HG02884 (cell line): ENCODE results near the gene MIDN.

Source experiments
- ATAC-seq: cut with Tn5 transposase; IDR thresholded peaks from one replicate; pipeline ENCODE4 v1.9.1; 2021; ENCODE audit warnings: mild to moderate bottlenecking, moderate library complexity; ENCODE audit not compliant: unreplicated experiment

Gene MIDN

DNA sequence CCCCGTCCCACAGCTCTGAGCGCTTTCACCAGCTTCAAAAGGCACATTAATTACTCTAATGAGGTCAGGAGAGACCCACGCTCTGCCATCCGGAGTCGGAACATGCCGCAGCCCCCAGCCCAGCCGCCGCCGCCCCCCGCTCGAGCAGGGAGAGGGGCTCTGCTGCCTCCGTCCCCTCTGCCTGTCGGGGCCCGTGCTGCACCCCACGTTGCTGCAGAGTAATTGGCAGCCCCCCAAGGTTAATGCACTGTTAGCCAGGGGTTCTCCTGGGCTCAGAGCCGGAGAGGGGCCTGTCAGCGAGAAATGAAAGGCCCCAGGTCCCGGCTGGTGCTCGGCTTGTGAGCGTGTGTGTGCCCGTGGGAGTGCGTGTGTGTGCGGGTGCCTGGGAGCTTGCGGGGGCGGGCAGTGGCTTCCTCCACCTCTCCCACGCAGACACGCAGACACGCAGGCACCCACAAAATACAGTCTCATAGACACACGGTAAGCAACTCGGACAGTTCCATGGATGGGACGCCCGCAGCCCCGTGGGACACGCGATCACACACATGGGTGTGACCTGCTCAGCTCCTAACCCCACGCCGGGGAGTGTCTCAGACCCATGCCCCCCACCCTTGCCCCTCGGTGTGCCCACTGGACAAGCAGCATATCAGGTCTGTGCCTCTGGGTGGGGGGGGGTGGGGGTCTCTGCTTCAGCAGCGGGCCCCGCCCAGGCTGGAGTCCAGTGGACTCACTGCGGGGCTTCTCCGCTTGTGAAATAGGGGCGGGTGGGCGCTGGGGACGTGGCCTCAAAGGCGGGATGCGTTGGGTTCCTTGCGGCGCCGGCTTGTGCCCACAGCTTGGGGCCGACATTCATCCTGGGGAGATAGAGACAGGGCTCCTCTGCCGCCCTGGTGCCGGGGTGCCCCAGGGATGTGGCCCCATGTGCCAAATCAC, 32.5 kb downstream of the MIDN start:
- ATAC-seq = no peak

DNA sequence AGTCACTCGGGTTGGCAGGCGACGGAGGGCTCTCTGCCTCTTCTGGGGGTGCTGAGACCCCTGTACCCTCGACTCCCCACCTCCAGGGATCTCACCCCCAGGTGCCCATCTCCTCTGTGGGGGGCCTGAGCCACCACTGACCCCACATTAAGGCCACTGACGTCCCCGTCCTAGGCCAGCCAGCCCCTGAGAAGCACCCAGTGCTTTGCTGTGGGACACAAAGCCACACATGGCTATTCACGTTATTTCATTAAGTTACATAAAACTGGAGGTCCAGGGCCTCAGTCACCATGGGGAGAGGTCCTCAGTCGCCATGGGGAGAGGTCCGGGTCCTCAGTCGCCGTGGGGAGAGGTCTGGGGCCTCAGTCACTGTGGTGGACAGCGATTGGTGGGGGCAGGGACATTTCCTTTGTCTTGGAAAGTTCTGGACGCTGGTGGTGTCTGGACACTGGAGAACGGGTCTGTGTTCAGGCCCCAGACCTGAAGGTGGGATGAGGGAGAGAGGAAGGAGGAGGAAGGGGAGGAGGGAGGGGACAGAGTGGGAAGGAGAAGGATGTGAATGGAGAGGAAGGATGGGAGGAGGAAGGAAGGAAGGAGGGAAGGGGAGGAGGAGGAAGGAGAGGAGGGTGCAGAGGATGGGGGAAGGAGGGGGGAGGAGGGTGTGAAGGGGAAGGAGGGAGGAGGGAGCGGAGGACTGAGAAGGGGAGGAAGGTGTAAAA, 33.3 kb downstream of the MIDN start:
- ATAC-seq = no peak

DNA sequence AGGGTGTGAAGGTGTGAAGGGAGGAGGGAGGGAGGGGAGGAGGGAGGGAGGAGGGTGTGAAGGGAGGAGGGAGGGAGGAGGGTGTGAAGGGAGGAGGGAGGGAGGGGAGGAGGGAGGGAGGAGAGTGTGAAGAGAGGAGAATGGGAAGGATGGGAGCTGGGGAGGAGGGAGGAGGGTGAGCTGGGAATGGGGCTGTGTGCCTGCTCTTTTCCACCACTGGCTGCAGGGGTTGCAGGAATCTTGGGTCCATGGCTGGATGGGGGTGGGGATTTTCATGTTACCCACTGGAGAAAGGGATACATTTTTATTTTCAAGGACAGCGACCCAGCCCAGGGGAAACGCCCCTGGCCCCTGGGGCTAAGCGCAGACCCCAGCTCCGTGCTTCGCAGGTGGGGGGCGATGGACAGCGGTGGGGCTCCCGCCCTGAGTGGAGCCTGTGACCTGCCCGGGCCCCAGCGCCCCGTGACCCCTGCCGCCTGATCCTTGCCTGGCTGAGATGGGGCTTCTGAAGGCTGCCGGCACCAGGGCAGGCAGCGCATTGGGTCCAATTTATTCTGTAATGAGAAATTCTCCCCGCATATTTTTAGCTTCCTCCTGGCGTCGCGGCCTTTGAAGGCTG, 34.3 kb downstream of the MIDN start:
- no peak for ATAC-seq

DNA sequence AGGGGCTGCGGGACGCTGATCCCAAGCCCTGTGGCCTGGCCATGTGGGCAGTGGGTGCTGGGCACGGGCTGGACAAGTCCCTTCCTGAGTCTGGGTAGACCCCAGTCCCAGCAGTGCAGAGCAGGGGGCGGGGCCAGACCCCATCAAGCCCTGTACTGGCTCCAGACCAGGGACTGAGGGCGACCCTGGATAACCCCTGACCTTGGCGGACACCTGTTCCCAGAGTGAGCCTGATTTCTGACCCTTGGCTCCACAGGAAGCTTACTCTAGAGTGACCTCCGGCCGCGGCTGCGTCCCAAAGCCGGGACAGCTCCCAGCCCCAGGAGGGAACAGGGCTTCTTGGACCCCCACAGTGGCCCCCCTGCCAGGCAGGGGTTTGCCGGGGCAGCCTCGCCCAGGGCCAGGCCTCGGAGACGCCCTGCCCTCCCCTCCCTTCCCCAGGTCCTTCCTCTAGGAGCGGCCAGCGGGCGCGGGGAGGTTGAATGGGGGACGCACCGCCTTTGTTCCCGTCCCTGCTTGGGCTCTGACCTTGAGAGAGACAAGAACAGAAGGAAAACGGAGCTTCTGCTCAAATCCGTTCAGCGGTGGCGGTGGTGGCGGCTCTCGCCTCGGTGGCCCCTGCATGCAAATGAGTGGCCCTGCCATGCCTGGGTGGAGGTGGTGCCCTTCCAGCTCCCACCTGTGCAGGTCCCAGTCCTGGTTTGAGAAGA, 35.0 kb downstream of the MIDN start:
- ATAC-seq = no peak

DNA sequence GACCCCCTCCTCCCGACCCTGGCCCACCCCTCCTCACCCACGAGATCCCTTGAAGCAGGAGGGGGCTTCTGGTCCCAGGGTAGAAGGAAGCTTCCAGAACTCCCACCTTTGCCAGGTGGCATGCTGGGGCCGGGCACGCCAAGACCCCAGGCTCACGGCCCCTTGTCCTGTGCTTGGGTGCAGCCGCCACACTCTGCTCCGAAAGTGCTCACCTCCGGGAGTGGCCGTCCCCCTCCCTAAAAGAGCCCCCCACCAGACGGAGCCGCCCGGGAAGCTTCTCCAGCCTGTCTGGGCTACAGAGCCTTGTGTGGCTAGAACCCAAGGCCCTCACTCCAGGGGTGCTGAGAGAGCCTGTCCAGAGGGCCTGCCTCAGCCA, 35.5 kb downstream of the MIDN start:
- no peak for ATAC-seq

DNA sequence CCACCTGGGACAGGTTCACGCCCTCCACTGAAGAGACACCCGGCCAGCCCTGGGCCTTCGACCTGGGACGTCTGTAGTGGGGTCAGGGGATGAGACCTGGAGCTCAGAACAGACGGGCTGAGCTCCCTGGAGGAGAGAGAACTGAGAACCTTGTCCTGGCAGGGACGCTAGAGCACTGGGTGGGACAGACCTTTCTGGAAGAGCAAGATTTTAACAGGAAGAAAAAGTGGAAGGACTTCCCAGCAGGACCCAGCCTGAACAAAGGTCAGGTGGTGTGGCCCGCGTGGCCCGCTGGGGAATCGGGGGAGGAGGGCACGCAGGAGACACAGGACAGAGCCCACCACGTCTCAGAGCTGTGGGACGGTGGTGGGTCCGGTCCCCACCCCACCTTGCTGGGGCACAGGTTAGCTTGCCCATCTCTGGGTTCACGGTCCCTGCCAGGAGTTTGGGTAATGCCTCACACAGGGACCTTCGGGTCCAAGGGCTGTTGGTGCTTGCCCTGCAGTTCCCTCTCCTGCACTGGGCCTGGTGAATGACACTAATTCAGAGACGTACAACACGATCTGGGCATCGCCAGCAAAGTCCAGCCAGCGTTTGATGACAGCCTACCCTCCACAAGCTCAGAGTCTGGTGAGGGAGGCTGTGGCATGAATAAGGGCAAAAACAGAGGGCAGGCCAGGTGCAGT, 36.1 kb downstream of the MIDN start:
- ATAC-seq = no peak

DNA sequence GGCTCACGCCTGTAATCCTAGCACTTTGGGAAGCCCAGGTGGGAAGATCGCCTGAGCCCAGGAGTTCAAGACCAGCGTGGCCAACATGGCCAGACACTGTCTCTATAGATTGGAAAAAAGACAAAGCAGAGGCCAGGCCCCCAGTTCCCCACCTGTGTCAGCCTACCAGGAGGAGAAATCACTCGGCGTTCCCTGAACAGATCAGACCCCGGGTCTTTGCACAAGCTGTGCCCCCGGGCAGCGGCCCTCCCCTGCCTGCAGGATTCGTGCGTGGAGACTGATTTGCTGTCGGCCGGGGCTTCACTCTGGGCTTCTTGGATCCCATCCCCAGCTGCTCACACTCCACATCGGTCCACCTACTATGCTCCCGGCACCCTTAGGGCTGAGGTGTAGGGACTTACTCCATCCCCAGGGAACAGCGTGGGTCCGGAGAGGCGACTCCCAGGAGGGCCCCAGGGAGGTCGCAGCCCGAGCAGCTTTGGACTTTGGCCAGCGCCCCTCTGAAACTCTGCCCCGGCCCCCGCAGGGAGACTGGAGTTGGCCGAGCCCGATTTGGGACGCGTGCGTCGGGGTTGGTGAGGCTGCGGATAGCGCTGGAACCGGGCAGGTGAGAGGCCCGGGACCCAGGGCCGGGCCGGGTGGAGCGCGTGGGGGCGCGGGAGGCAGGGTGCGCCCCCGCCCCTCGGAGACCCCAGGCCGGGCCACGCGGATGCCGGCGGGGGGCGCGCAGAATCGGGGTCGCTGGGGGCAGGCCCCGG, 36.8 kb downstream of the MIDN start:
- no peak for ATAC-seq

DNA sequence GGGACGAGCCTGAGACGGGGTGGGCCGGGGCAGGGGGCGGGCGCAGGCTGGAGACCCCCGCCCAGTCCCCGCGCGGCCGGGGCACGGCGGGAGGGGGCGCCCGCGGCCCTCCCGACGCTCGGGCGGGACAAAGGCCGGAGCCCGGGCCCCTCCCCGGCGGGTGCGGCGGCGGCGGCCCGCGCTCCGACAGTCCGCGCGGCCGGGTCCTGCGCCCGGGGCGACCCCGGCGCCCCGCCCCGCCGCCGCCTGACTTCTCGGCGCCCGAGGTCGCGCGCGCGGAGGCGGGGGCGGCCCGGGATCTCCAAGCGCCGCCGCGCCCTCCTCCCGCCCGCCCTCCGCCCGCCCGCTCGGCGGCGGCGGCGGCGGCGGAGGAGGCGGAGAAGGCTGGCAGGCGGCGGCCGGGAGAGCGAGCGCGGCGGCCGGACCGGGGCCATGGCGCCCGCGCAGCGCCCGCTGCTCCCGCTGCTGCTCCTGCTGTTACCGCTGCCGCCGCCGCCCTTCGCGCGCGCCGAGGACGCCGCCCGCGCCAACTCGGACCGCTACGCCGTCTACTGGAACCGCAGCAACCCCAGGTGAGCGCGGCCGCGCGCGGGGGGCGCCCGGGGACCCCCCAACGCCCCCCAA, 37.5 kb downstream of the MIDN start, which contains the start of gene EFNA2:
Gene EFNA2, plus strand, starts transcription at position 137 of the 624 bp plus-strand sequence. Its CDS starts 296 bp downstream, at position 433.
- ATAC-seq = no peak

DNA sequence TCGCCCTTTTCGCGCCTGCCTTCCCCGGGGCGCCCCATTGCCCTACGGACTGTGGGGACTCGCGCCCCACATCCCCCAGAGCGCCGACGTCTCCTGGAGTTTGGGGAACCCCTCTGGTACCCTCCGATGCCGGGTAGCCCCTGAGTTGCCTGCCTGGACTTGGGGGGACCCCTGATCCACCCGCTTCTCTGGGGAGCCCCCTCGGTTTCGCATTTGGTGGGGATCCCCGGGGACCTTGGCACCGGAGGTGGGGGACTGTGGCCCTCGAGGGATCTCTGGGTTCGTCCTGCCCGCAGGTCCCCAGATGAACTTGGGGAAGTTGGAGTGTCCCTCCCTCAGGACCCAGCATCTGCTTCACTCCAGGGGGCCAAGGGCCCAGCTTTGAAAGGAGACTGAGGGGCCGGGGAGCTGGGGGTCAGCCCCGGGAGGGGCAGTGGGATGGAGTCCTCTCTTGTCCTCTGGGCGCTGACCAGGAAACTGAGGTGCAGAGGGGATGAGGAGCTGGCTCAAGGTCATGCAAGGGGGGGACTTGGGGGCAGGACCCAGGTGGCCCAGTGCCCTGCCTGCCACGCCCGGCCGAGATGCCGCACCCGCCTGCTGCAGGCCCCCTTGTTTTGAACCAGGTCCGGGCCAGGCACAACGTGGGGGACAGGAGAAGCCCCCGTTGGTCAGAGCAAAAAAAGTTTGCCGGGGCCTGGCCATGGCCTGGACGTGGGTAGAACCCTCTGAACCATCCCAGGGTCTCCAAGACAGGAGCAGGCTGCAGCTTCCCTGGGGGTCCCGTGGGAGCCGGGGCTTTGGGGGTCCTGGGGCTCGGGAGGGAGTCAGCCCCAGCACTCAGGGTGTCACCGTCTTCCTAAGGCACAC, 38.3 kb downstream of the MIDN start:
- ATAC-seq = no peak

DNA sequence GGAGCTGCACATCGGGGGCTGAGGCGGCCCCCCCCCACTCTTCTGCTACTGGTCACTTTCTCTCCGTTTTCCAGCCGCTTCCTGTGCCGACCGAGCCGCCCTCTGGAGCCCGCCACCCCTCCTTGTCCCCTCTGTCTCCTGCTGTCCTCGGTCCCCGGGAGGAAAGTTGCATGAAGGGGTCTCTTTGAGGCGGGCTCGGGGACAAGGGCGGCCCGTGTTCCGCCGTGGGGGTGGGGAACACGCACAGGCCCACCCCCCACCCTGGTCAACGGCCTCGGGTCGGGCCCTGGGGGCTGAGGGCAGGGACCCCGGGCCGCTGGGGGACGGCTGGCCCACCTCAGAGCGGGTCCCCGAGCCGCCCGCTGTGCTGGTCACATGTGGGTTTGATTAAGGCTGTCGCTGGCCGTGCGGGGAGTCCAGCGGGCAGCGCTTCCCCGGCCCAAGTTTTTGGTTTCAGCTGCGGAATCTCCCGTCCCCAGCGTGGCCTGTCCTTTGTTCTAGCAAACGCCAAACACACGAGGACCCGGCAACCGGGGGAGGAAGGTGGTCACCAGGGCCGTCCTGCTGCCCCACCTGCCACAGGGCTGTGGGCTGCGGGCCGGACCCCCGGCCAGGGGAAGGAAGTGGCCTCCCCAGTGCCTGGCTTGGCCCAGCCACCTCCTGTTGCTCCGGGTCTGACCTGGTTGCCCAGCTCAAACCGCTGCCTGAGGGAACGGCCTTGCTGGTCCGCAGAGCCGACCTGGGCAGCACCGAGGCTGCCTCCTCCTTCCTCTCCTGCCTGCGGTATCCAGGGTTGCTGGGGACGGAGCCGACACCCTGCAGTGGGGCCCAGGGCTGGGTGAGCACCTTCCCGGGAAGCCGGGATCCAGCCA, 39.2 kb downstream of the MIDN start:
- ATAC-seq = no peak

DNA sequence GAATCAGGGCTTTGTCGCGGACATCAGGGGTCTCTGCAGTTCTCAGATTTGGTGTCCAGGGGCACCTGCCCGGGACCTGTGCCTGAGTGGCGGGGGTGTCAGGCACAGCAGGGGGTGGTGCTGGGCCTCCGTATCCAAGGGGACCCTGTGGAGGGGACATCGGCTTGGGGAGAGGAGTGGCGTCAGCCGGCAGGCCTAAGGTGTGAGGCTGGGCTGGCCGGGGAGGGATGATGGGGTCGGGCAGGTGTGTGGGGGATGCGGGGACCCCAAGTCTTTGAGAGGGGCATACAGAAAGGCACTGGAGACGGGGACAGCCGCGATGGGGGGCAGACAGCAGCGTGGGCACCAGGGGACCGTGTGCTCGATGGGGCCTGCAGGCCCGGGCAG, 39.8 kb downstream of the MIDN start:
- ATAC-seq = no peak

DNA sequence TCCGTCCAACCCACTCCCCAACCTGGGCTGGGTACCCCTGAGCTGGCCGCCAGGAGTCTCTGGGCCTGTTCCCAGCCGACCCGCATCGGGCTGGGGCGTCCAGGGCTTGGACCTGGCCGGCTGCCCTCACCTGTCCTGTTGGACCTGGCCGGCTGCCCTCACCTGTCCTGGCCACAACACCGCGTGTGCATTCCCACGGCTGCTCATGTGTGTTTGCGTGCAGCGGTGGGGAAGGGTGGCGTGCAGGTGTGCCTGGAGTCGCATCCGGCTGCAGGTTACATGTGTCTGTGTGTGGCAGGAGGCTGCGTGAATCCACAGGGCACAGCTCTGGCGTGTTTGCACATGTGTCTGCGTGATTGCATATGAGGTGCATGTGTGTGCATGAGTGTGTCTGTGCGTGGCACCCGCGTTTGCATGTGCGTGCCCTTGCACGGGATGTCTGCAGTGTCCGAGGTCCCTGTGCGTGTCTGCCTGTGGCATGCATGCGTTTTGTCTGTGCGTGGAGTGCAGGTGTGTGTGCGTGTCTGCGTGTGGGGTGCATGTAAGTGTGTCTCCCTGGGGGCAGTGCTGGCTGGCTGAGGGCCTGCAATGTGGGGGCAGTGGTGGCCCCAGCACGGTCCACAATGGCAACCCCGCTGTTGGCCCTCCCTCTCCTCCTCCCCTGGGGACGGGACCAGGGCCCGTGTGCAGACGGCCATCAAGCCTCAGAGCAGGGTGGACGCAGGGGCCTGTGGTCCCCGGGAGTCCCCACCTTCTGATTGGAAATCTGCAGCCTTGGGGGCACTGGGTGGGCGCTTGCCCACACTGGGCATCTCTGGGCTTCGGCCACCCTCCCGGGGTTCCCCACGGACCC, 40.7 kb downstream of the MIDN start:
- no peak for ATAC-seq

DNA sequence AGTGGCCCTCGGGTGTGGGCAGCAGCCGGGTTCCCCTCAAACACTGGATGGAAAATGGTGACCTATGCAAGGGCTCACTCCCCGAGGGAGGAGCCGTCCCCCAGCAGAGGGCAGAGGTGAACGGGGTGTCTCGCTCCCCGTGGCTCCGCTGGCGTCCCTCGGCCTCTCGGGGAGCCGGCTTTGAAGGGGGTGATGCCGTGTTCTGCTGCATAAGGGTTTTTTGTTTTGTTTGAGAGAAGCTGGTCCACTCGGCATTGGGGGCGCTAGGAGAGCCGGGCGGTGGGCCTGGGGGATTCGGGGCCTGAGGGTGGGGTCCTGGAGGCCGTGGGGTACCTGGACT, 41.3 kb downstream of the MIDN start:
- ATAC-seq = no peak

DNA sequence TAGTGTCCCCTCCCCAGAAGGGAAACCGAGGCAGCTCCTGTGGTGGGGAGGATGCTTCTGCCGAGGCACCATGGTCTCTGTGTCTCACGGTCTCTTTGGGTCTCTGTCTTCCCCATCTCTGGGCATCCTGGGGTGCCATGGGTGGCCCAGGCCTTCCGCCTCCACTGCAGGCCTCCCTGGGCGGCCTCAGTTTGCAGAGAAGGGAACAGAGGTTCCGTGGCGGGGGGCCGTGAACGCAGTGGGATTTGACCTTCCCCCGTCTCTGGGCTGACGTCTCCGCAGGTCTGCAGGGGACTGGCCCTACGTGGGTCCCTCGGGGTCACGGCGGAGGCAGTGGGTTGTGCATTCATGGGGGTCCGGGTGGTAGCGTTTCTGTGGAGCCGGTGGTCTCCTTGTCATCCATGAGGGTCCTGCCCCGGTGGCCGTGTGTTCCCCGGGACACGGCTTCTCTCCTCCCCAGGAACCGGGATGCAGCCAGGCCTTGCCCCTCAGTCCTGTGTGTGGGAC, 41.9 kb downstream of the MIDN start:
- no peak for ATAC-seq

DNA sequence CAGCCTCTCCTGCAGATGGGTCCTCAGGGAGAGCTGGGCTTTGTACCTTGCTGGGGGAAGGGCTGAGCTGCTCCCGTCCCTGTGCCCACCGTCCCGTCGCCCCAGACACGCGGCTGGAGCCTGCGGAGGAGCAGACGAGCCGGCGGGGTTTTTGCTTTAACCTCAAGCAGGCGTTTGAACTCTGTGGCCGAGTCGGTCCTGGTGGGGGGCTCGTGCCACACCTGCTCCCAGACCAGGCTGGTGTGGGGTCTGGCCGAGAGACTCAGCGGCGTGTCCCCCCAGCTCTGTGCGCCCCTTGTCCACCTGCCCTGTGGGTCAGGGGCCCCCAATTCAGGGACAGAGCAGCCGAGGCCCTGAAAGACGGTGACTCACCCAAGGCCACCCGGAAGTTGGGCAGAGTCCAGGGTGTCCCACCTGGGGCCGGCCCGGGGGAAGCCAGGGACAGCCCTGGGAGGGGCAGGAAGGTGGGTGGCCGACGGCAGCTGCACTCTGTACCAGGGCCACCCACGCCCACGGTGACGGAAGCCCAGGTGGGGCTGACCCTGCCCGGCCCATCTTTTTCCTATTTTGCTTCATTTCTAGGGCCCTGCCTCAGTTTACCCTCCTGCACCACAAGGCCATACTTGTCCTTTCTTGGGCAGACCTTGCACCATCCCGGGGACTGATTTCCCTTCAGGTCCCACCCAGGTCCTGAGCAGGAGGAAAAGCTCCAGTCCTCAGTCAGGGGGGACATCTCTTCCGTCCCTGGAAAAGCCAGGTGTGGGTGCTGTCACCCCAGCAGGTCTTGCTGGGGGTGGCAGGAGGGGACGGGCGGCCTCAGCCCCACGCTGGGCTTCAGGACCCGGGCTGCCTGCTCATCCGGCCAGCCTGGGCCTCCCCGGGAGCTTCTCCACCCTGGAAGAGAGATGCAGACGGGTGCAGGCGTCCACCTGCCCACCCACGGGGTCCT, 42.6 kb downstream of the MIDN start:
- no peak for ATAC-seq
